Endothelial cell of umbilical vein (primary cell): ENCODE data around the gene SLF1.
"Not testable (repeated sequence)": the region's sequence is repeated elsewhere in the genome, so short reads cannot be mapped to it uniquely, and the experiment has no call there.

Experiments
- EZH2 ChIP-seq: IDR thresholded peaks from 2 replicates; pipeline ENCODE4 v1.6.1; 2012; ENCODE audit warnings: borderline replicate concordance, low read depth, mild to moderate bottlenecking, moderate library complexity, low read length, inconsistent platforms; ENCODE audit not compliant: severe bottlenecking
- FOS ChIP-seq: IDR thresholded peaks from 2 replicates; pipeline ENCODE4 v1.6.1; 2011; ENCODE audit warnings: mild to moderate bottlenecking, low read length, moderate library complexity, borderline replicate concordance; ENCODE audit not compliant: insufficient read depth
- POLR2A ChIP-seq: IDR thresholded peaks from 2 replicates; pipeline ENCODE4 v1.6.1; 2012; ENCODE audit warnings: low read depth, mild to moderate bottlenecking, control low read depth, low read length
- POLR2AphosphoS5 ChIP-seq: IDR thresholded peaks from 2 replicates; pipeline ENCODE4 v1.6.1; 2012; ENCODE audit warnings: low read depth, mild to moderate bottlenecking, control low read depth, low read length, moderate library complexity; ENCODE audit not compliant: insufficient read depth
- TF ChIP-seq, protein P1 (sequence below), 2 donors: IDR thresholded peaks; 1 replicate in 1 of 2; 2 replicates in 1 of 2; pipeline ENCODE4 v1.5.1; 2011; ENCODE audit warnings: low read length in 2 of 2, mild to moderate bottlenecking in 2 of 2, moderate library complexity in 2 of 2, control low read depth in 1 of 2, inconsistent platforms in 1 of 2, low read depth in 1 of 2; ENCODE audit not compliant: insufficient read depth in 1 of 2; ENCODE audit errors: extremely low read depth in 1 of 2
- TF ChIP-seq, protein P2 (sequence below): IDR thresholded peaks from 2 replicates; pipeline ENCODE4 v1.6.1; 2011; ENCODE audit not compliant: insufficient read depth, insufficient read length

GRCh38 chr5:94573349-94573748 is 45.1 kb upstream of the SLF1 start:
- not testable (repeated sequence) for TF ChIP-seq POLR2A, POLR2AphosphoS5, EZH2, FOS
- TF ChIP-seq, protein P1, sequence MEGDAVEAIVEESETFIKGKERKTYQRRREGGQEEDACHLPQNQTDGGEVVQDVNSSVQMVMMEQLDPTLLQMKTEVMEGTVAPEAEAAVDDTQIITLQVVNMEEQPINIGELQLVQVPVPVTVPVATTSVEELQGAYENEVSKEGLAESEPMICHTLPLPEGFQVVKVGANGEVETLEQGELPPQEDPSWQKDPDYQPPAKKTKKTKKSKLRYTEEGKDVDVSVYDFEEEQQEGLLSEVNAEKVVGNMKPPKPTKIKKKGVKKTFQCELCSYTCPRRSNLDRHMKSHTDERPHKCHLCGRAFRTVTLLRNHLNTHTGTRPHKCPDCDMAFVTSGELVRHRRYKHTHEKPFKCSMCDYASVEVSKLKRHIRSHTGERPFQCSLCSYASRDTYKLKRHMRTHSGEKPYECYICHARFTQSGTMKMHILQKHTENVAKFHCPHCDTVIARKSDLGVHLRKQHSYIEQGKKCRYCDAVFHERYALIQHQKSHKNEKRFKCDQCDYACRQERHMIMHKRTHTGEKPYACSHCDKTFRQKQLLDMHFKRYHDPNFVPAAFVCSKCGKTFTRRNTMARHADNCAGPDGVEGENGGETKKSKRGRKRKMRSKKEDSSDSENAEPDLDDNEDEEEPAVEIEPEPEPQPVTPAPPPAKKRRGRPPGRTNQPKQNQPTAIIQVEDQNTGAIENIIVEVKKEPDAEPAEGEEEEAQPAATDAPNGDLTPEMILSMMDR (IDR thresholded peaks at IDR 0.05; ENCODE audit: extremely low read depth in 1 of 2, insufficient read depth in 1 of 2, low read depth in 1 of 2, low read length in 2 of 2), result not testable (repeated sequence)
- TF ChIP-seq, protein P2, sequence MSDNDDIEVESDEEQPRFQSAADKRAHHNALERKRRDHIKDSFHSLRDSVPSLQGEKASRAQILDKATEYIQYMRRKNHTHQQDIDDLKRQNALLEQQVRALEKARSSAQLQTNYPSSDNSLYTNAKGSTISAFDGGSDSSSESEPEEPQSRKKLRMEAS, result not testable (repeated sequence)
